Ureter (tissue), 1 donor: ENCODE results near the gene NSD1. TPM values are rescaled to one million over a fixed set of nuclear protein-coding genes. Genes with fewer than 3 reads are reported as not detected.

ENCODE experiments used
- DNase-seq: peaks from one replicate; pipeline ENCODE4 v3.0.0-alpha.2; 2020; ENCODE audit warnings: low spot score
- total RNA-seq: library from RNA; stranded (reverse); gene quantifications from one replicate; pipeline ENCODE4 v1.2.4, GENCODE V29; 2023
- donor health status: DM: yes; HTN: yes; CAD: no.

NSD1 gene
- total RNA-seq, 1 donor from 2014 or later, result 118 TPM

- no peak for DNase-seq
Measured at GRCh38 chr5:177307544-177308363, 174.2 kb downstream of the NSD1 start.

- no peak for DNase-seq
Measured at GRCh38 chr5:177308740-177309139, 175.2 kb downstream of the NSD1 start.

GRCh38 chr5:177309351-177310191 is 176.0 kb downstream of the NSD1 start:
- DNase-seq, result no peak

- no peak for DNase-seq
Measured at GRCh38 chr5:177310332-177310731, 176.8 kb downstream of the NSD1 start.

GRCh38 chr5:177310757-177311391 is 177.3 kb downstream of the NSD1 start:
- DNase-seq, result no peak

GRCh38 chr5:177311392-177311722 is 177.8 kb downstream of the NSD1 start:
- DNase-seq, result no peak

- DNase-seq, result peak; percentile 96
Measured at GRCh38 chr5:177311723-177312648, 178.4 kb downstream of the NSD1 start, which contains the start of gene MXD3. MXD3 (minus strand) TSS chr5:177311898; CDS start chr5:177311830, 68 bp downstream.

GRCh38 chr5:177312649-177313181 is 179.1 kb downstream of the NSD1 start:
- DNase-seq, result no peak

- no peak for DNase-seq
Measured at GRCh38 chr5:177313561-177314259, 180.1 kb downstream of the NSD1 start.

GRCh38 chr5:177314376-177315342 is 181.1 kb downstream of the NSD1 start:
- DNase-seq, result no peak

- DNase-seq, result no peak
Measured at GRCh38 chr5:177315411-177315810, 181.8 kb downstream of the NSD1 start.

GRCh38 chr5:177316005-177316404 is 182.4 kb downstream of the NSD1 start:
- no peak for DNase-seq

- DNase-seq, result peak; percentile 83
Measured at GRCh38 chr5:177317959-177318377, 184.4 kb downstream of the NSD1 start.

GRCh38 chr5:177319913-177320588 is 186.5 kb downstream of the NSD1 start:
- DNase-seq, result no peak

- no peak for DNase-seq
Measured at GRCh38 chr5:177320879-177321278, 187.3 kb downstream of the NSD1 start.

GRCh38 chr5:177325868-177326381 is 192.4 kb downstream of the NSD1 start:
- no peak for DNase-seq

GRCh38 chr5:177327539-177328522 is 194.3 kb downstream of the NSD1 start:
- no peak for DNase-seq
